ENCODE data around the gene TSEN15. TPM values are rescaled to one million over a fixed set of nuclear protein-coding genes. Genes with fewer than 3 reads are reported as not detected.

The TSEN15 gene
- total and polyA plus RNA-seq, 2 of the 8 experiments (the other 6 are each of a cell fraction or from before 2014, with no cell fraction given), result 23.4 to 31.4 TPM

DNA sequence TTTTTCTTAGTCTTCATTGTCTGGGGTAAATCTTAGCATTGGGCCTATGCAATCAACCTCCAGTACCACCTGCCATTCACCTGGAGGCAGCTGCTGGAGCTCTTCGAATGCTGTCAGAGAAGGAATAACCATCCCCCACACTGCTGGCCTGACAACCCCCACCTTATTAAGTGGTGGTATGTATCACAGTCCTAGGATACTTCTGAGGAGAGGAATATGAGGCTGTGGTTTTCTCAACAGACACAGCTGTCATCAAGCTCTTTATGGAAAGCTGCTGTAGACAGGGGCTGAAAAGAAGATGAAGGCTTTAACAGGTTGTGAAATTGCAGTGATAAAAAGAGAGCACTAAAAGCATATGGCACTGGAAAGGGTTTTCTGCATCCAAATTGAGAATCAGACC is 61.7 kb downstream of the TSEN15 start:
- Histone ChIP-seq H3K79me1 (ENCODE audit: low read depth, low read length) (no peaks in the 10 kb centered on the region), H2BK12ac (ENCODE audit: low read depth, low read length) (no peak overlapping the region), H4K8ac (ENCODE audit: extremely low read depth, insufficient read depth, low read length) (no peak overlapping the region), H3K18ac (ENCODE audit: extremely low read depth, low read length) (no peak overlapping the region), H2BK120ac (replicated peaks; ENCODE audit: low read depth, low read length) (no peak overlapping the region), H3K14ac (ENCODE audit: insufficient read length) (no peak overlapping the region), H3K27ac (ENCODE audit: low read depth, low read length) (no peak overlapping the region), H3K9me3 (ENCODE audit: insufficient read depth in 2 of 2, low read depth in 1 of 2, low read length in 1 of 2) (no peaks in the 10 kb centered on the region), H3K27me3 (replicated peaks in 1 of 4; ENCODE audit: control insufficient read depth in 3 of 4, extremely low read depth in 1 of 4, insufficient read depth in 3 of 4, low read length in 3 of 4) (no peaks in the 10 kb centered on the region), H3K23ac (ENCODE audit: insufficient read length) (no peak overlapping the region), H3K23me2 (ENCODE audit: low read depth, low read length) (peaks cover 8% of the 10 kb centered on the region; the same call in 1 of the 2 replicates), H3K4me2 (ENCODE audit: insufficient read depth in 1 of 2, low read depth in 2 of 2, low read length in 2 of 2) (no peak overlapping the region), H3K79me2 (ENCODE audit: control insufficient read depth in 1 of 2, insufficient read depth in 2 of 2, low read length in 2 of 2) (no peaks in the 10 kb centered on the region), H2BK20ac (ENCODE audit: low read length) (no peak overlapping the region), H3K4me3 (ENCODE audit: extremely low read depth in 1 of 4, insufficient read depth in 2 of 4, low read depth in 3 of 4, low read length in 4 of 4) (no peak overlapping the region), H4K5ac (ENCODE audit: insufficient read length, low read depth, low read length) (no peak overlapping the region), H3K4ac (replicated peaks; ENCODE audit: insufficient read length, low read depth, low read length) (no peak overlapping the region), H3K9ac (replicated peaks in 1 of 4; ENCODE audit: extremely low read depth in 1 of 4, low read depth in 3 of 4, low read length in 3 of 4) (no peak overlapping the region), H2AK5ac (ENCODE audit: low read depth, low read length) (no peak overlapping the region), H3K4me1 (replicated peaks in 1 of 4; ENCODE audit: control insufficient read depth in 3 of 4, insufficient read depth in 4 of 4, low read length in 3 of 4) (no peaks in the 10 kb centered on the region), H3K56ac (replicated peaks; ENCODE audit: insufficient read length, low read depth, low read length) (no peak overlapping the region), H3K36me3 (ENCODE audit: control insufficient read depth in 2 of 4, insufficient read depth in 4 of 4, low read length in 3 of 4) (no peaks in the 10 kb centered on the region), H4K91ac (replicated peaks; ENCODE audit: insufficient read length, low read length) (no peak overlapping the region), H2BK5ac (ENCODE audit: low read depth, low read length) (no peak overlapping the region), H2BK15ac (ENCODE audit: low read length) (no peak overlapping the region), H2AFZ (ENCODE audit: low read length) (no peak overlapping the region), H4K20me1 (replicated peaks in 1 of 2; ENCODE audit: control insufficient read depth in 1 of 2, insufficient read depth in 2 of 2, low read length in 2 of 2) (no peaks in the 10 kb centered on the region)
- TF ChIP-seq NRF1 (IDR thresholded peaks at IDR 0.05; ENCODE audit: low read depth, low read length), result no peak
- no peak for TF ChIP-seq ASH2L (IDR thresholded peaks at IDR 0.05; ENCODE audit: low read length)
- TF ChIP-seq SUZ12 (IDR thresholded peaks at IDR 0.05; ENCODE audit: low read length), result no peak
- TF ChIP-seq FOSL1 (IDR thresholded peaks at IDR 0.05; ENCODE audit: insufficient read depth, low read depth, low read length), result no peak
- no peak for TF ChIP-seq EGR1 (IDR thresholded peaks at IDR 0.05; ENCODE audit: borderline replicate concordance, low read depth, low read length)
- TF ChIP-seq POLR2A (IDR thresholded peaks at IDR 0.05; ENCODE audit: control extremely low read depth in 1 of 2, low read depth in 2 of 2, low read length in 2 of 2), result no peak
- TF ChIP-seq SAP30 (IDR thresholded peaks at IDR 0.05; ENCODE audit: insufficient read depth, insufficient replicate concordance, low read length), result no peak
- no peak for TF ChIP-seq CTCF (IDR thresholded peaks at IDR 0.05; ENCODE audit: control extremely low read depth in 1 of 3, insufficient read depth in 1 of 3, low read depth in 1 of 3, low read length in 3 of 3)
- no peak for TF ChIP-seq TAF7 (optimal IDR thresholded peaks at IDR 0.05; ENCODE audit: borderline replicate concordance, low read depth, low read length)
- no peak for TF ChIP-seq MAX (IDR thresholded peaks at IDR 0.05)
- ChIA-PET POLR2A (ENCODE audit: partially characterized antibody) (interaction anchor here (0.5 kb wide), 1 partner anchor 273 kb away, joined by 3 read pairs; no protein-coding TSS in a partner anchor), CTCF (ENCODE audit: partially characterized antibody) (interaction anchor here (0.7 to 0.8 kb wide), 2 partner anchors 75 to 550 kb away, joined by 3 read pairs; no protein-coding TSS in a partner anchor)
- FAIRE-seq (no peak), DNase-seq (ENCODE audit: low read depth in 1 of 2, low spot score in 2 of 2) (no peak)
- 94% methylated on average over 1 of the region's 1 CpG; no CpG with 5 or more reads in 1 of the 2 experiments for WGBS, 2 experiments (ENCODE audit: extremely low coverage in 1 of 2, insufficient coverage in 1 of 2, insufficient read length in 1 of 2, insufficient replicate concordance in 2 of 2, low coverage in 1 of 2, low lambda C conversion rate in 2 of 2, missing lambda C conversion rate in 1 of 2)

Measured in H1 (cell line).